SK-N-SH treated with all-trans-retinoic acid at 6 μM for 48 hours (cell line): ENCODE data around the gene S100A11.

Experiments used
- ATAC-seq: fragments of 200-7000 bp; cut with Tn5 transposase; 3 replicates; pipeline ENCODE4 v1.9.1; 2020; ENCODE audit warnings: mild to moderate bottlenecking, moderate library complexity
- BACH2 ChIP-seq: fragments of 250-450 bp; sonication (Bioruptor Pico); IDR thresholded peaks from 2 replicates; pipeline ENCODE4 v1.9.0; 2021; ENCODE audit warnings: mild to moderate bottlenecking, borderline replicate concordance
- ESRRG ChIP-seq: fragments of 250-450 bp; sonication (Bioruptor Pico); IDR thresholded peaks from 2 replicates; pipeline ENCODE4 v1.6.1; 2021; ENCODE audit warnings: mild to moderate bottlenecking
- ISL1 ChIP-seq: fragments of 250-450 bp; sonication (Bioruptor Pico); IDR thresholded peaks from 2 replicates; pipeline ENCODE4 v2.1.2; 2022; ENCODE audit warnings: mild to moderate bottlenecking, moderate library complexity
- RARB ChIP-seq: fragments of 250-450 bp; sonication (Bioruptor Pico); IDR thresholded peaks from 2 replicates; pipeline ENCODE4 v1.8.0; 2021; ENCODE audit warnings: mild to moderate bottlenecking, moderate library complexity
- SNAI2 ChIP-seq: fragments of 250-450 bp; sonication (Bioruptor Pico); IDR thresholded peaks from 2 replicates; pipeline ENCODE4 v1.5.0; 2020; ENCODE audit warnings: mild to moderate bottlenecking, moderate library complexity
- TOX ChIP-seq: fragments of 250-450 bp; sonication (Bioruptor Pico); IDR thresholded peaks from 2 replicates; pipeline ENCODE4 v1.8.0; 2021; ENCODE audit warnings: mild to moderate bottlenecking, moderate library complexity, borderline replicate concordance
- ZC3H10 ChIP-seq: fragments of 250-450 bp; sonication (Bioruptor Pico); IDR thresholded peaks from 2 replicates; pipeline ENCODE4 v1.5.1; 2021; ENCODE audit warnings: mild to moderate bottlenecking, moderate library complexity
- ZFP3 ChIP-seq: fragments of 250-450 bp; sonication (Bioruptor Pico); IDR thresholded peaks from 2 replicates; pipeline ENCODE4 v1.5.0; 2020; ENCODE audit warnings: mild to moderate bottlenecking, moderate library complexity
- ZFP30 ChIP-seq: fragments of 450-650 bp; formaldehyde crosslinking; IDR thresholded peaks from 2 replicates; pipeline ENCODE4 v1.5.0; 2022; ENCODE audit warnings: mild to moderate bottlenecking, moderate library complexity
- ZNF565 ChIP-seq: fragments of 450-650 bp; formaldehyde crosslinking; conservative IDR thresholded peaks from 2 replicates; pipeline ENCODE4 v1.5.0; 2020; ENCODE audit warnings: low read depth, mild to moderate bottlenecking, moderate library complexity
- ZNF70 ChIP-seq: fragments of 450-650 bp; formaldehyde crosslinking; IDR thresholded peaks from 2 replicates; pipeline ENCODE4 v1.5.0; 2020; ENCODE audit warnings: mild to moderate bottlenecking, moderate library complexity
- ZNF8 ChIP-seq: fragments of 450-650 bp; formaldehyde crosslinking; IDR thresholded peaks from 2 replicates; pipeline ENCODE4 v1.5.0; 2020; ENCODE audit warnings: mild to moderate bottlenecking, moderate library complexity
- TF ChIP-seq, protein P1 (sequence below): fragments of 250-450 bp; sonication (Bioruptor Pico); IDR thresholded peaks from 2 replicates; pipeline ENCODE4 v1.5.0; 2020; ENCODE audit warnings: mild to moderate bottlenecking, moderate library complexity
- TF ChIP-seq, protein P2 (sequence below): fragments of 250-450 bp; sonication (Bioruptor Pico); IDR thresholded peaks from 2 replicates; pipeline ENCODE4 v1.8.0; 2021; ENCODE audit warnings: low read depth, mild to moderate bottlenecking, moderate library complexity, borderline replicate concordance
- TF ChIP-seq, protein P3 (sequence below): fragments of 250-450 bp; sonication (Bioruptor Pico); IDR thresholded peaks from 2 replicates; pipeline ENCODE4 v1.8.0; 2020; ENCODE audit warnings: mild to moderate bottlenecking, moderate library complexity, borderline replicate concordance

Gene S100A11

DNA sequence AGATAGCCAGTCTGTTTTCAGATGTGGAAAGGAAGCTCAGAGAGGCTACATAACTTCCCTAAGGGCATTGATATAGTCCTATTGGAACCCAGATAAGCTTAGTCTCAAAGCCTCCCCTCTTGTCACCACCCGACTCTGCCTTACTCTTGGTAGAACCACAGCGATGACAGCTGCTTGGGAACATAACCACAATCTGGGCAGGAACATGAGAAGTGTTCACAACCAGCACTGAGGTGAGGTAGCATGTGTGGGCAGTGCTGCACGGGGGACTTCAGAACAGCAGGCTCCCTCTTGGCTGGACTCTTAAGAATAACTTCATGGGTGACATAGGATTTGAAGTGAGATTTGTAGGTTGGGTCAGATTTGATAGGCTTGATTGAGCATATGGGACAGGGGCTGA, 33.8 kb downstream of the S100A11 start:
- ATAC-seq, result no peak

DNA sequence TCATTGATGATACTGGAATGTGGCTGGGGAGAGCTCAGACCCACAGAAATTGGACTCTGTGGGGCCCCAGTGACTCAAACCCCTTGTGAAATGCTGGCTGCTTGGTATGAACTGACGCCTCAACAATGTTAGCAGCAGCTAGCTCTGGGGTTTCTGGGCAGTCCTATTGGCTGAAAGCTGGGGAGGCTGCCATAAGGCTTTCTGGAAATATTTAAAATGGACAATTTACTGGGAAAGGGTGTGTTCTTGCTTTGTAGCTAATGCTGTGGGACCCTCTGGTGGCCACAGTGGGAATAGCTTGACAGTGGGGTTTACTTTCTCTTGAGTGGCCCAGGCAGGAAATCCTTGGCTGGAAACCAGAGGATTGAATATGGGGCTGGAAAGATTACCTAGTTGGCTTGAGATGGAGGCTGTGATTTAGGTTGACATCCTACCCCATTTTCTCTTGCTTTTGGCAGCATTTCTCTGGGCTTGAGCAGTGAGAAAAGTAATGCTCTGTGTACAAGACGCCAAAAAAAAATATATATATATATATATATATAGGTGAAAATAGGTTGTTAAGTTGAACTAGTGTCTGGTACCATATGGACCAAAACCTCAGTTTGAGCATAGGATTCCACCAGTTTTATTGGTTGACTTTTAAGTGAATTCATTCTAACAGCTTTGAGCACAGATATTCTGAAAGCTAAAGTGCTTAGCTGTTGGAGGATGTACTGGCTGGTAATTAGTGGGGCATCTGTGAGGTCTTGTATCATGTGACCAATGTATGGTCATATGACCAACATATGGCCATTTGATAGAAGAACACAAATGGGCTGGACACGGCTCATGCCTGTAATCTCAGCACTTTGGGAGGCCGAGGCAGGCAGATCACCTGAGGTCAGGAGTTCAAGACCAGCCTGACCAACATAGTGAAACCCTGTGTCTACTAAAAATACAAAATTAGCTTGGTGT, 34.9 kb downstream of the S100A11 start:
- peak; percentile 85 for ATAC-seq
- TF ChIP-seq TOX (CRISPR knock-in tag) (no peak), ZC3H10 (CRISPR knock-in tag) (no peak), ZNF565 (CRISPR knock-in tag) (no peak), ESRRG (CRISPR knock-in tag) (no peak)

More for the DNA sequence above, 33.8 kb downstream of the S100A11 start:
- no peak for TF ChIP-seq ZC3H10 (CRISPR knock-in tag)

DNA sequence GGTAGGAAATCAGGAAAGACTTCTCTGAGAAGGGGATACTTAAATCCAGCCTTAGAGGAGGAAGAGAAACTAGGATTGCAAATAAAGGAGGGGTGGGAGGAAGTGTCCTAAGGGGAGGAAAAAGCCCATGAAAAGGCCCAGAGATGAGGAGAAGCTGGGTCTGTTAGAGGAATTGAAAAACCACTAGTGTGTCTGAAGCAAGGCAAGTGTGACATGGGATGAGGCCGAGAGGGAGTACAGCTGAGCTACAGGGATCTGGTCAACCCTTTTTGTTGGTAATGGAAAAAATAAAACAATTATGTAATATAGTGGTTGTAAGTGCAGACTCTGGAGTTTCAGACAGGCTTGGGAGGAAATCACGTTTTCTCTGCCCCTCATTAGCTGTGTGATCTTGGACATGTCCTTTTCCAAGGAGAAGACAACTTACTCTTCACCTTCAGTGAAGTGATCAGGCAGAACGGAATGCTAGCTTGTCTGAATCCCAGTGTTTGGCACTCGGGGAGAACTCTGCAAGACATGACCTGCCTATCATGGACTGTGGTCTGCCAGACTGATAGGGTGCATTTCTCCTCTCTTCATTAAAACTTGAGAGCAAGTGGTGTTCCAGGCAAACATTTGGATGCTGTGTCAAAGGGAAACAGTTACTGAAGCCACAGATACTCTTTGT, 35.7 kb downstream of the S100A11 start:
- TF ChIP-seq ISL1 (CRISPR knock-in tag), result no peak
- no peak for TF ChIP-seq SNAI2 (CRISPR knock-in tag)
- no peak for TF ChIP-seq ESRRG (CRISPR knock-in tag)
- TF ChIP-seq ZNF8 (CRISPR knock-in tag), result no peak
- TF ChIP-seq, protein P1, sequence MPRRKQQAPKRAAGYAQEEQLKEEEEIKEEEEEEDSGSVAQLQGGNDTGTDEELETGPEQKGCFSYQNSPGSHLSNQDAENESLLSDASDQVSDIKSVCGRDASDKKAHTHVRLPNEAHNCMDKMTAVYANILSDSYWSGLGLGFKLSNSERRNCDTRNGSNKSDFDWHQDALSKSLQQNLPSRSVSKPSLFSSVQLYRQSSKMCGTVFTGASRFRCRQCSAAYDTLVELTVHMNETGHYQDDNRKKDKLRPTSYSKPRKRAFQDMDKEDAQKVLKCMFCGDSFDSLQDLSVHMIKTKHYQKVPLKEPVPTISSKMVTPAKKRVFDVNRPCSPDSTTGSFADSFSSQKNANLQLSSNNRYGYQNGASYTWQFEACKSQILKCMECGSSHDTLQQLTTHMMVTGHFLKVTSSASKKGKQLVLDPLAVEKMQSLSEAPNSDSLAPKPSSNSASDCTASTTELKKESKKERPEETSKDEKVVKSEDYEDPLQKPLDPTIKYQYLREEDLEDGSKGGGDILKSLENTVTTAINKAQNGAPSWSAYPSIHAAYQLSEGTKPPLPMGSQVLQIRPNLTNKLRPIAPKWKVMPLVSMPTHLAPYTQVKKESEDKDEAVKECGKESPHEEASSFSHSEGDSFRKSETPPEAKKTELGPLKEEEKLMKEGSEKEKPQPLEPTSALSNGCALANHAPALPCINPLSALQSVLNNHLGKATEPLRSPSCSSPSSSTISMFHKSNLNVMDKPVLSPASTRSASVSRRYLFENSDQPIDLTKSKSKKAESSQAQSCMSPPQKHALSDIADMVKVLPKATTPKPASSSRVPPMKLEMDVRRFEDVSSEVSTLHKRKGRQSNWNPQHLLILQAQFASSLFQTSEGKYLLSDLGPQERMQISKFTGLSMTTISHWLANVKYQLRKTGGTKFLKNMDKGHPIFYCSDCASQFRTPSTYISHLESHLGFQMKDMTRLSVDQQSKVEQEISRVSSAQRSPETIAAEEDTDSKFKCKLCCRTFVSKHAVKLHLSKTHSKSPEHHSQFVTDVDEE (CRISPR knock-in tag), result no peak
- TF ChIP-seq, protein P2, sequence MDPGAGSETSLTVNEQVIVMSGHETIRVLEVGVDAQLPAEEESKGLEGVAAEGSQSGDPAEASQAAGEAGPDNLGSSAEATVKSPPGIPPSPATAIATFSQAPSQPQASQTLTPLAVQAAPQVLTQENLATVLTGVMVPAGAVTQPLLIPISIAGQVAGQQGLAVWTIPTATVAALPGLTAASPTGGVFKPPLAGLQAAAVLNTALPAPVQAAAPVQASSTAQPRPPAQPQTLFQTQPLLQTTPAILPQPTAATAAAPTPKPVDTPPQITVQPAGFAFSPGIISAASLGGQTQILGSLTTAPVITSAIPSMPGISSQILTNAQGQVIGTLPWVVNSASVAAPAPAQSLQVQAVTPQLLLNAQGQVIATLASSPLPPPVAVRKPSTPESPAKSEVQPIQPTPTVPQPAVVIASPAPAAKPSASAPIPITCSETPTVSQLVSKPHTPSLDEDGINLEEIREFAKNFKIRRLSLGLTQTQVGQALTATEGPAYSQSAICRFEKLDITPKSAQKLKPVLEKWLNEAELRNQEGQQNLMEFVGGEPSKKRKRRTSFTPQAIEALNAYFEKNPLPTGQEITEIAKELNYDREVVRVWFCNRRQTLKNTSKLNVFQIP (CRISPR knock-in tag), result no peak
- TF ChIP-seq ZFP30 (CRISPR knock-in tag), result no peak
- no peak for TF ChIP-seq ZNF565 (CRISPR knock-in tag)
- no peak for TF ChIP-seq TOX (CRISPR knock-in tag)
- ATAC-seq, result peak; percentile 5

DNA sequence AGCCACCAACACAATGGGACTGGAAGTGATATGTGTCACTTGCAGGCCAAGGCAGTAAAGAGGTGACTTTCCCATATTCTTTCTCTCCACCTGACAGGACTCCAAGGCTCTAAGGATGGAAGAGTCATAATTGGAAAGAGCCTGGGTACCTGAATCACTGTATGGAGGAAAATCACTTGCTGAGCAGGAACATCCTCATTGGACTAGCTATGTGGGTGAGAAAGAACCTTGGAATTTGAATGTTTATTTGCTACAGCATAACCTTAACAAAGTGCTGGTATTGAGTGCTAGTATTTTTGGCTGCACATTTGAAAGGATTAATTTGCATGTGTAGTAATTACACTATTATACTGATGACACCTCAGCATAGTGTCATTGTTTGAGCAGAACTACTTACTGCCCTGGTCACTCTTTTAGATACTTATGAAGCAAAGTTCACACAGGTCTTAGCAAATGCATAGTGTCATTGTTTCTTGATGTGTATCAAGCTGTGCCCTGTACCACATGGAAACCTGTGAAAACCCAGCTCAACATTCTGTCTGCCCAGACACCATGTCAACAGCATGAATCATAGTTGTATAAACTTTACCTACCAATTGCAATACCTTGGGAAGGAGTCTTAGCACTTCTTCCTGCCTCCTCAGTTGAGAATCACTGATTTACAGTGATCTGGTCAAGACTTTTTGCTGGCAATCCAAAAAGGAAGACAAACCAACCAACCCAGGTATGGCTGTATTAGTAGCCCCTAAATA, 38.0 kb downstream of the S100A11 start:
- TF ChIP-seq BACH2 (CRISPR knock-in tag) (no peak), ESRRG (CRISPR knock-in tag) (no peak), ZNF8 (CRISPR knock-in tag) (no peak), SNAI2 (CRISPR knock-in tag) (no peak), ZNF565 (CRISPR knock-in tag) (no peak), TOX (CRISPR knock-in tag) (no peak), ZNF70 (CRISPR knock-in tag) (no peak), ZFP3 (CRISPR knock-in tag) (no peak), RARB (CRISPR knock-in tag) (no peak)
- TF ChIP-seq, protein P1 (CRISPR knock-in tag), result no peak
- TF ChIP-seq, protein P3, sequence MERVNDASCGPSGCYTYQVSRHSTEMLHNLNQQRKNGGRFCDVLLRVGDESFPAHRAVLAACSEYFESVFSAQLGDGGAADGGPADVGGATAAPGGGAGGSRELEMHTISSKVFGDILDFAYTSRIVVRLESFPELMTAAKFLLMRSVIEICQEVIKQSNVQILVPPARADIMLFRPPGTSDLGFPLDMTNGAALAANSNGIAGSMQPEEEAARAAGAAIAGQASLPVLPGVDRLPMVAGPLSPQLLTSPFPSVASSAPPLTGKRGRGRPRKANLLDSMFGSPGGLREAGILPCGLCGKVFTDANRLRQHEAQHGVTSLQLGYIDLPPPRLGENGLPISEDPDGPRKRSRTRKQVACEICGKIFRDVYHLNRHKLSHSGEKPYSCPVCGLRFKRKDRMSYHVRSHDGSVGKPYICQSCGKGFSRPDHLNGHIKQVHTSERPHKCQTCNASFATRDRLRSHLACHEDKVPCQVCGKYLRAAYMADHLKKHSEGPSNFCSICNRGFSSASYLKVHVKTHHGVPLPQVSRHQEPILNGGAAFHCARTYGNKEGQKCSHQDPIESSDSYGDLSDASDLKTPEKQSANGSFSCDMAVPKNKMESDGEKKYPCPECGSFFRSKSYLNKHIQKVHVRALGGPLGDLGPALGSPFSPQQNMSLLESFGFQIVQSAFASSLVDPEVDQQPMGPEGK (CRISPR knock-in tag), result no peak
- ATAC-seq, result no peak
